K562 (cell line): ENCODE results near the gene BPHL. TPM values are rescaled to one million over a fixed set of nuclear protein-coding genes. Genes with fewer than 3 reads are reported as not detected.
A peak's percentile ranks its signal among the peaks of the same experiment; 100 is the strongest.

ENCODE experiments used
- C11orf30 ChIP-seq: fragments of 450-650 bp; IDR thresholded peaks from 2 replicates; pipeline ENCODE4 v1.6.1; 2016; ENCODE audit warnings: low read depth, mild to moderate bottlenecking
- CHAMP1 ChIP-seq: fragments of 450-650 bp; IDR thresholded peaks from 2 replicates; pipeline ENCODE4 v1.6.1; 2016; ENCODE audit warnings: mild to moderate bottlenecking
- CHD7 ChIP-seq: fragments of 200-600 bp; sonication (generic); IDR thresholded peaks from one replicate; pipeline ENCODE4 v1.6.1; 2012; ENCODE audit warnings: mild to moderate bottlenecking, low read depth, low read length, inconsistent platforms
- EZH2 ChIP-seq: IDR thresholded peaks from 2 replicates; pipeline ENCODE4 v1.6.1; 2012; ENCODE audit warnings: low read depth, mild to moderate bottlenecking, inconsistent platforms, low read length, borderline replicate concordance
- KLF10 ChIP-seq: fragments of 250-450 bp; sonication (Bioruptor Pico); IDR thresholded peaks from 2 replicates; pipeline ENCODE4 v1.6.1; 2021; ENCODE audit warnings: matching md5 sums
- MYNN ChIP-seq, 2 experiments: sonication (generic); formaldehyde crosslinking in 1 of 2; IDR thresholded peaks; 2 replicates each; pipeline versions ENCODE4 v1.5.0 to v1.6.1; 2016 to 2020; ENCODE audit warnings: antibody characterized with exemption in 1 of 2, missing genetic modification reagents in 1 of 2
- NCOA2 ChIP-seq, 2 experiments: fragments of 450-650 bp; IDR thresholded peaks; 2 replicates each; pipeline ENCODE4 v1.6.1; 2018; ENCODE audit warnings: mild to moderate bottlenecking in 2 of 2, moderate library complexity in 1 of 2; ENCODE audit not compliant: partially characterized antibody in 2 of 2
- NFIX ChIP-seq: fragments of 250-450 bp; sonication (Bioruptor Pico); IDR thresholded peaks from 2 replicates; pipeline ENCODE4 v1.4.0; 2020; ENCODE audit warnings: low read depth, mild to moderate bottlenecking, moderate library complexity
- STAT5A ChIP-seq: IDR thresholded peaks from 2 replicates; pipeline ENCODE4 v1.6.1; 2012; ENCODE audit warnings: low read length, inconsistent platforms, borderline replicate concordance
- THAP7 ChIP-seq: fragments of 250-450 bp; sonication (Bioruptor Pico); IDR thresholded peaks from 2 replicates; pipeline ENCODE4 v1.5.0; 2021
- U2AF1 ChIP-seq: fragments of 200-400 bp; formaldehyde crosslinking; optimal IDR thresholded peaks from 2 replicates; pipeline ENCODE3; 2017; ENCODE audit warnings: mild to moderate bottlenecking, low read depth, low read length, moderate library complexity
- ZEB2 ChIP-seq: fragments of 450-650 bp; IDR thresholded peaks from 2 replicates; pipeline ENCODE4 v1.6.1; 2016
- ZNF561 ChIP-seq: fragments of 450-650 bp; formaldehyde crosslinking; conservative IDR thresholded peaks from 2 replicates; pipeline ENCODE4 v1.4.0; 2020; ENCODE audit warnings: mild to moderate bottlenecking, moderate library complexity
- polyA plus RNA-seq, 8 experiments: library from polyadenylated mRNA; depleted of rRNA in 4 of 8; stranded (reverse) in 5 of 8; unstranded in 3 of 8; fragments of >200 nt; fragmentation: Nextera tagmentation in 2 of 8; fragmentation: Illumina TruSeq in 1 of 8; extraction: Ambion mirVana in 2 of 8; extraction: Trizol in 1 of 8; gene quantifications; 2 replicates each; pipeline versions ENCODE4 v1.2.1 to v1.2.3, GENCODE V29; 2011 to 2014; ENCODE audit warnings: inconsistent platforms in 1 of 8, missing spikeins in 1 of 8
- total RNA-seq, 7 experiments: library from RNA; depleted of rRNA in 6 of 7; stranded (reverse); fragments of >200 nt in 6 of 7; fragmentation: Illumina TruSeq in 2 of 7; extraction: Trizol in 2 of 7; gene quantifications; 2 replicates each; pipeline versions ENCODE4 v1.2.1 to v1.2.3, GENCODE V29; 2011 to 2021; ENCODE audit warnings: low replicate concordance in 1 of 7

The BPHL gene
- total and polyA plus RNA-seq, 9 of the 15 experiments (the other 6 are each of a cell fraction or from before 2014, with no cell fraction given) = 3.5 to 17.4 (median 8.2) TPM

- TF ChIP-seq CHD7 (no peak), STAT5A (no peak), U2AF1 (no peak), ZNF561 (CRISPR knock-in tag) (no peak), KLF10 (no peak), C11orf30 (peak; percentile 70), THAP7 (CRISPR knock-in tag) (no peak), NCOA2 (IDR thresholded peaks at IDR 0.05; ENCODE audit: partially characterized antibody in 2 of 2) (no peak), CHAMP1 (no peak), ZEB2 (peak; percentile 74), EZH2 (no peak), NFIX (no peak), MYNN (IDR thresholded peaks at IDR 0.05) (no peak), MYNN (CRISPR knock-in tag; IDR thresholded peaks at IDR 0.05) (no peak)
These were observed 47.4 kb downstream of the BPHL start (continued) for GRCh38 chr6:3165631-3166534.
